ENCODE results near the gene EDDM13.
"Not testable (repeated sequence)": the region's sequence is repeated elsewhere in the genome, so short reads cannot be mapped to it uniquely, and the experiment has no call there.

Gene EDDM13

GRCh38 chr19:56295531-56296455 is 23.2 kb downstream of the EDDM13 start:
- no peak for DNase-seq

GRCh38 chr19:56297010-56297409 is 24.5 kb downstream of the EDDM13 start:
- DNase-seq, result no peak

- no peak for DNase-seq
Measured at GRCh38 chr19:56299688-56300087, 27.1 kb downstream of the EDDM13 start.

GRCh38 chr19:56301155-56301554 is 28.6 kb downstream of the EDDM13 start:
- DNase-seq, result no peak

- no peak for DNase-seq
Measured at GRCh38 chr19:56301886-56302620, 29.5 kb downstream of the EDDM13 start.

- DNase-seq, result no peak
Measured at GRCh38 chr19:56304243-56304642, 31.7 kb downstream of the EDDM13 start.

GRCh38 chr19:56306016-56306415 is 33.5 kb downstream of the EDDM13 start:
- no peak for DNase-seq

GRCh38 chr19:56307062-56307461 is 34.5 kb downstream of the EDDM13 start:
- DNase-seq, result not testable (repeated sequence)

GRCh38 chr19:56308792-56309191 is 36.2 kb downstream of the EDDM13 start:
- no peak for DNase-seq

- DNase-seq, result peak; percentile 69
Measured at GRCh38 chr19:56309511-56310185, 37.1 kb downstream of the EDDM13 start.

GRCh38 chr19:56310462-56310861 is 37.9 kb downstream of the EDDM13 start:
- no peak for DNase-seq

- no peak for DNase-seq
Measured at GRCh38 chr19:56312342-56312741, 39.8 kb downstream of the EDDM13 start.

GRCh38 chr19:56312787-56313657 is 40.5 kb downstream of the EDDM13 start:
- no peak for DNase-seq

- DNase-seq, result no peak
Measured at GRCh38 chr19:56314018-56314380, 41.5 kb downstream of the EDDM13 start.

GRCh38 chr19:56314381-56315076 is 42.0 kb downstream of the EDDM13 start, which contains the start of gene ZSCAN5A:
Gene ZSCAN5A, minus strand, starts transcription at chr19:56314839. Its CDS starts 89,793 bp downstream, at chr19:56225046.
- DNase-seq, result peak; percentile 98

- peak; percentile 96 for DNase-seq
Measured at GRCh38 chr19:56315077-56315828, 42.7 kb downstream of the EDDM13 start.

GRCh38 chr19:56316728-56317127 is 44.2 kb downstream of the EDDM13 start:
- DNase-seq, result no peak

- no peak for DNase-seq
Measured at GRCh38 chr19:56317749-56318148, 45.2 kb downstream of the EDDM13 start.

- no peak for DNase-seq
Measured at GRCh38 chr19:56319991-56320390, 47.4 kb downstream of the EDDM13 start.

GRCh38 chr19:56321254-56321988 is 48.9 kb downstream of the EDDM13 start:
- no peak for DNase-seq

Data from RPMI8226 (cell line).